Caki2 (cell line): Measurements from ENCODE around the gene NEK4. TPM values are rescaled to one million over a fixed set of nuclear protein-coding genes. Genes with fewer than 3 reads are reported as not detected.
"Not testable (repeated sequence)": the region's sequence is repeated elsewhere in the genome, so short reads cannot be mapped to it uniquely, and the experiment has no call there.

Experiments used
- DNase-seq: peaks from one replicate; pipeline ENCODE4 v3.0.0-alpha.2; 2015; ENCODE audit warnings: low read depth
- in situ Hi-C: cut with HindIII; loops from 2 replicates; pipeline ENCODE4 v1.10.0; 2016; ENCODE audit warnings: low sequenced_read_pairs, low pct_unique_long_range_greater_than_20kb, mixed read lengths
- total RNA-seq: library from RNA; depleted of rRNA; stranded (reverse); fragments of >200 nt; shearing (Covaris generic); gene quantifications from 2 replicates; pipeline ENCODE4 v1.2.3, GENCODE V29; 2014; ENCODE audit warnings: low replicate concordance

The NEK4 gene
- total RNA-seq, 1 experiment from 2014 or later = 27.3 TPM

DNA sequence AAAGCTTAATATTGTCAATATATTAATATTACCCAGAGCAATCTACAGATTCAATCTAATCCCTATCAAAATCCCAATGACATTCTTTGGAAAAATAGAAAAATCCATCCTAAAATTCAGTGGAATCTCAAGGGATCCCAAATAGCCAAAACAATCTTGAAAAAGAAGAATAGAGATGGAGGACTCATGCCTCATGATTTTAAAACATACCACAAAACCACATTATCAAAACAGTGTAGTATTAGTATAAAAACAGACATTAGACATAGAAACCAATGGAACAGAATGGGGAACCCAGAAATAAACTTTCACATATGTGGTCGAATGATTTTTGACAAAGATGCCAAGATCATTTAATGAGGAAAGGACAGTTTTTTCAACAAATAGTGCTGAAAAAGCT lies 14.6 kb downstream of the NEK4 start:
- DNase-seq = no peak
- in situ Hi-C loops = no loop called here

DNA sequence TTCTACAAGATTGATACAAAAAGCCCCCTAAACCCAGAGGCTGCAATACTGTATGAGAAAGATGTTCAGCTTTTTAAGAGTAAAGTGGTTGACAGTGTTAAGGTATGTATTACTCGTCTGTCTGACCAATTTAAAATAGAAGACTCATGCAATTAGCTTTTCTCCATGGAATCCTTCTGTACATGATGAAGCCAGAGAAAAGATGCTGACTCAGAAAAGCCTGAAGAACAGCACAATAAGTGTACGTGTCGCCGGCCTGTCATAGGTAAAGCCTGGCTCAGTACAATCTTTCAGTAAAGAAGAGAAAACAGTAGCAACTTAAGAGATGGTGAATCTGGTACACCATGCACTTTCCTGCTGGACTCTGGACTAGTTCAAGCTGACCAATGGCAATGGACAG lies 16.4 kb downstream of the NEK4 start:
- in situ Hi-C loops = no loop called here
- DNase-seq = no peak

DNA sequence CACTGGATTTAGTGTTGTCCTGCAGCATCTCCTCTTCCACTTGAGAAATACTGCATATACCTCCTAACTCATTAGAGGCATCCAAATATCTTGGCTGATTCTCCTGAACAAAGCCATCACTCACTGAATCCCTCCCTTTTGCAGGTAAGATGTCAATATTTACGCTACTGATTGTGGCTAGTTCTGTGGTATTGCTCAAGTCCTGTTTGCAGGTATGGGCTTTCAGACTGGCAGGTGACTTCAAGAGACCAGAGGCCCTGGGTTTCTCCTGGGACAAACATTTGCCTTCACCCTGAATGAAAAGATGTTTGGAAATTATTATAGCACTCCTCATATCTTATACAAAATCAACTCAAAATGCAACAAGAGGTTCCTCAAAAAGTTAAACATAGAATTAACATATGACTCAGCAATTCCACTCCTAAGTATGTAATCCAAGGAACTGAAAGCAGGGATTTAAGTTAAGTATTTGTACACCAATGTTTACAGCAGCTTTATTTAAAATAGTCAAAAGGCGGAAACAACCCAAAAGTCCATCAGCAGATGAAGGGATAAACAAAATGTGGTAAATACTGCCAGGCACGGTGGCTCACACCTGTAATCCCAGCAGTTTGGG lies 18.6 kb downstream of the NEK4 start:
- in situ Hi-C loops = no loop called here
- no peak for DNase-seq

DNA sequence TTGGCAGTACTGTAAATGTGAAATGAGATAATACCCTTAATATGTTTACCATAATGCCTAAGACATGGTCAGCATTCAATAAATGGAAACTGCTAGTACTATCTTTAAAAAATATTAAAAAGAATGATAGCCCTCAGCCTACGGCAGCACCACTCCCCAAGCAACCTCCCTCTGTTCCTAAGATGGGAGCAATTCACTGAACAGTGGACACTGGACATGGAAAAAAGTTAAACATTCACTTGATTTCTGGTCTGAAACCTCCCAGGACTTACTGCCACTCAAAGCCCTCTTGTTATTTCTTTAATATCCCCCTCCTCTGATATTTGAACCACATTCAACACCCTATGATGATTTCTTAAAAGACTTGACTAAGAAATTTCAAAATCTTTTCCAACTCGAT lies 27.0 kb downstream of the NEK4 start:
- in situ Hi-C loops = no loop called here
- DNase-seq = no peak

DNA sequence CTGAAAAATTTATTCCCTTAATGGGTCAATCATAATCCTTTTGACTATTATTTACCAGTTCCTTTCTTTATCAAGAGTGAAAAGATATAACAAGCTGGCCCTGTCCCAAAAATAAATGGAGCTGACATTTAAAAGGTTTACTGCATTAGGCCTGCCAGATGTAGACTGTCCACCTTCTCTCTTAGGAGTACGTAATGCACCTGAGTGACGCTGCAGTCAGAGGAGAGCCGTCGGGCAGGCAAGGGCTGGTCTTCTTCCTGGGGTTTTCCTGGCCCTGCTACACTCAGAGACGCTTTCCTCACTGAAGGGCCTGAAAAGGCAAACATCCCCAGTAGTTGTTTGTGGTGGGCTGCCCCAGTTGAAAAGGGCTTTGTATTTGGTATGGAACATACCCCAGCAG lies 27.6 kb downstream of the NEK4 start:
- in situ Hi-C loops = no loop called here
- no peak for DNase-seq

DNA sequence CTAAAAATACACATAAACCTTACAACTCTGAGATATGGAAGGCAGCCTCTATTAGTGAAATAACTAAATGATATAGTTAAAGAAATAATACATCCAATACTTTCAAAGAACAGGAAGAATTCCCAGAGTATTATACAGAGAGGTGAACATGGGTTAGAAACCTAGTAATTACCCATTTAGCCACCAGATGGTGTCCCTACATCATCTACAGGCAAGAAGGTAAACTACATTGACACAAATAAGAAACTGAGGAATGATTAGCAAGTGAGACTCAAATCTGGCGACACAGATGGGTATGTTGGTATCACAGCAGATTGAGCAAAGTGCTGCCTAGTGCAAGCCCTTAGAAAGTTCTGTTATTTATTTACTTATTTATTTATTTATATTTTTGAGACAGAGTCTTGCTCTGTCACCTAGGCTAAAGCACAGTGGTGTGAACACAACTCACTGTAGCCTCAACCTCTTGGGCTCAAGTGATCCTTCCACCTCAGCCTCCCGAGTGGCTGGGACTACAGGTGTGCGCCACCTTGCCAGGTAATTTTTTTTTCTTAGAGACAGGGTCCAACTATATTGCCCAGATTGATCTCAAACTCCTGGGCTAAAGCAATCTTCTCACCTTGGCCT lies 28.2 kb downstream of the NEK4 start:
- in situ Hi-C loops = no loop called here
- DNase-seq = no peak

DNA sequence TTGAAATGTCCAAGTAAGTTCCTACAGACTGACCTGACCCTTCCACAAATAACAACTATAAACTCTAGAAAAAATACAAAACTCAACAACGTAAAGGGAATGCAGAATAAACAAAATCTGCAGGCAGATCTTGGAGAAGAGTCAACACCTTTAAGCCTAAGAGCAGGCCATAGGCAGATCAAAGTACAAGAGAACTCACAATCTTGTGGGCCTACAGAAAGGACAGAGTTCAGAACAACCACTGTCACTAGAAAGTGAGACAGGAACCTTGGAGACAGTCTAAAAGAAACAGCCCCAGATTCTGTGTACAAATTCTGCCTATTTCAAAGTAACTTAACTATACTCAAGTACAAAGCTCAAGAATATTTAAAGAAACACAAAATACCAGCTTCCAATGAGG lies 31.0 kb downstream of the NEK4 start:
- DNase-seq = no peak
- in situ Hi-C loops = no loop called here

DNA sequence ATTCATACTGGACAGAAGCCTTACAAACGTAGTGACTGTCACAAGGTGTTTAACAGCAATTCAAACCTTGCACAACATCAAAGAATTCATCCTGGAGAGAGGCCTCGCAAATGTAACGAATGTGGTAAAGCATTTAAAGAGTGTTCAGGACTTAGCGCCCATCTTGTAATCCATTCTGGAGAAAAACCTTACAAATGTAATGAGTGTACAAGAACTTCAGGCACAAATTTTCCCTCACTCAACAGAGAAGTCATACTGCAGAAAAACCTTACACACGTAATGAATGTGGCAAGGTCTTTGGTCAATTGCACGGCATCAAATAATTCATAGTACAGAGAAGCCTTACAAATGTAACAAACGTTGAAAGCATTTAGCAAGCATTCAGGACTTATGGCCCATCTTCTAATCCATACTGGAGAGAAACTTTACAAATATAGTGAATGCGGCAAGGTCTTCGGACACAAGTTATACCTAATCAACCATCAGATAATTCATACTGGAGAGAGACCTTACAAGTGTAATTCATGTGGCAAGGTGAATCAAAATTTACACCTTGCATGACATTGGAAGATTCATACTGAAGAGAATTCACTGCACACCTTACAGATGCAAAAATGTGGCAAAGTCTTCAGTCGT lies 37.4 kb downstream of the NEK4 start:
- no peak for DNase-seq
- in situ Hi-C loops = no loop called here

DNA sequence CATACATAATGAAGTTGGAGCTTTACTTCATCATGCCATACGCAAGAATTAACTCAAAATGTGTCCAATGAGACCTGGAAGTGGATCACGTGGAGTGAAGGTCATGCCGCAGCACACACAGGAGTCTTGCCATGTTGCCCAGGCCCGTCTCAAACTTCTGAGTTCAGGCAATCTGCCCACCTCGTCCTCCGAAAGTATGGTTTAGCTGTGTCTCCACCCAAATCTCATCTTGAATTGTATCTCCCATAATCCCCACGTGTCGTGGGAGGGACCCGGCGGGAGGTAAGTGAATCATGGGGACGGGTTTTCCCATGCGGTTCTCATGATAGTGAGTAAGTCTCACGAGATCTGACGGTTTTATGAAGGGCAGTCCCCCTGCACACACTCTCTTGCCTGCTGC lies 39.1 kb downstream of the NEK4 start:
- DNase-seq = no peak
- in situ Hi-C loops = no loop called here

DNA sequence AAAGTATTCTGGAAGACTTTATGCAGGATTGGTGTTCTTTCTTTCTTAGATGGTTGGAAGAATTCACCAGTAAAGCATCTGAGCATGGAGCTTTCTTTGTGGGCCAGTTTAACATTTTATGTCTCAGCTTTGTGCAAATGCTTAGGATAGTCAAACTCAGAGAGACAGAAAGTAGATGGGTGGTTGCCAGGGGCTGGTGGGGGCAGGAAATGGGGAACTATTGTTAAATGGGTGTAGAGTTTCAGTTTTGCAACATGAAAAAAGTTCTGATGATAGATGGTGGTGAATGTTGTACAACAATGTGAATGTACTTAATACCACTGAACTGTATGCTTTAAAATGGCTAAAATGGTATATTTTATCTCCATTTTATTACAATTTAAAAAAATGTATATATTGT lies 40.1 kb downstream of the NEK4 start:
- in situ Hi-C loops = no loop called here

DNA sequence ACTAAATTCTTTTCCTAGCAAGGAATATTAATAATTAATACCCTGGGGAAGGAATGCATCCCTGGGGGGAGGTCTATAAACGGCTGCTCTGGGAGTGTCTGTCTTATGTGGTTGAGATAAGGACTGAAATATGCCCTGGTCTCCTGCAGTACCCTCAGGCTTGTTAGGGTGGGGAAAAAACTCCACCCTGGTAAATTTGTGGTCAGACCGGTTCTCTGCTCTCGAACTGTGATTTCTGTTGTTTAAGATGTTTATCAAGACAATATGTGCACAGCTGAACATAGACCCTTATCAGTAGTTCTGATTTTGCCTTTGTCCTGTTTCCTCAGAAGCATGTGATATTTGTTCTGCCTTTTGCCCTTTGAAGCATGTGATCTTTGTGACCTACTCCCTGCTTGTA lies 42.0 kb downstream of the NEK4 start:
- in situ Hi-C loops, DNase-seq: not testable (repeated sequence)

More for the DNA sequence above, 40.1 kb downstream of the NEK4 start:
- DNase-seq = no peak

DNA sequence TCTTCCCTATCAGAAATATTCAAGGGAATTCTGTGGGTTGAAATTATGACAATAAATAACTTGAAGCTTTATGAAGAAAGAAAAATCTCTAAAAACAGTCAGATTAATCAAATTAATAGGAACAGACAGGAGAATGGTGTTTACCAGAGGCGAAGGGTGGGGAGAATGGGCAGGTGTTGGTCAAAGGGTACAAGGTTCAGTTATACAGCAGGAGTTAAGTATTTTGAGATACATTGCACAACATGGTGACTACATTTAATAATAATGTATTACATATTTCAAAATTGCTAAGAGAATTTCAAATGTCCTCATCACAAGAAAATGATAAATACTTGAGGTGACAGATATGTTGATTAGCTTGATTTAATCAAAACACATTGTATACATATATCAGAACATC lies 46.2 kb downstream of the NEK4 start:
- in situ Hi-C loops = no loop called here
- DNase-seq = no peak

DNA sequence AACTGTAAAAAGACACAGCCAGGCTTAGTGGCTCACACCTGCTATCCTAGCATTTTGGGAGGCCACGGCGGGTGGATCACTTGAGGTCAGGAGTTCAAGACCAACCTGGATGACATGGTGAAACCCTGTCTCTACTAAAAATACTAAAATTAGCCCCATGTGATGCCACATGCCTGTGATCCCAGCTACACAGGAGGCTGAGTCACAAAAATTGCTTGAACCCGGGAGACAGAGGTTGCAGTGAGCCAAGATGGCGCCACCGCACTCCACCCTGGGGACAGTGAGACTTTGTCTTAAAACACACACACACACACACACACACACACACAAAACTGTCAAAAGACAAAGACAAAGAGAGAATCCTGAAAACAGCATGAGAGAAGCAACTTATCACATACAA lies 46.8 kb downstream of the NEK4 start:
- in situ Hi-C loops = no loop called here
- DNase-seq = no peak

DNA sequence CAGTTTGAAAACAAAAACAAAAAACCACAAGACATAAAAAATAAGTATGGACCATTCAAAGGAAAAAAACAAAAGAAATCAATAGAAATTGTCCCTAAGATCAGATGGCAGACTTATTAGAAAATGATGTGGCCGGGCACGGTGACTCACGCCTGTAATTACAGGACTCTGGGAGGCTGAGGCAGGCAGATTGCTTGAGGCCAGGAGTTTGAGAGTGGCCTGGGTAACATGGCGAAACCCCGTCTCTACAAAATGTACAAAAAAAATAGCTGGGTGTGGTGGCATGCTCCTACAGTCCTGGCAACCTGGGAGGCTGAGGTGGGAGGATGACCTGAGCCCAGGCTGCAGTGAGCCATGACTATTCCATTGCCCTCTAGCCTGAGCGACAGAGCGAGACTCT lies 48.2 kb downstream of the NEK4 start:
- no peak for DNase-seq
- in situ Hi-C loops = no loop called here

DNA sequence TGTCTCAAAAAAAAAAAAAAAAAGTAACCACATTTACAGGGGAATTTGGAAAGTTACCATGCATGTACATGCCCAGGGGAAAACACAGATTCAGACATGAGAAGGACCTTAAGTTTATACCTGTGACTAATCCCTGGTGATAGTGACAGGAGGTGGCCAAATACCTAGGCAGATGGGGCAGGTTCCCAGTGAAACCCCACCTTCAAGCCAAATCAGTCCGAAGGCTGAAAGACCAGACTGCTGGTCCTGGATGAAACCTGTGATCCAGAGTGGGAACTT lies 49.1 kb downstream of the NEK4 start:
- in situ Hi-C loops = no loop called here
- no peak for DNase-seq

DNA sequence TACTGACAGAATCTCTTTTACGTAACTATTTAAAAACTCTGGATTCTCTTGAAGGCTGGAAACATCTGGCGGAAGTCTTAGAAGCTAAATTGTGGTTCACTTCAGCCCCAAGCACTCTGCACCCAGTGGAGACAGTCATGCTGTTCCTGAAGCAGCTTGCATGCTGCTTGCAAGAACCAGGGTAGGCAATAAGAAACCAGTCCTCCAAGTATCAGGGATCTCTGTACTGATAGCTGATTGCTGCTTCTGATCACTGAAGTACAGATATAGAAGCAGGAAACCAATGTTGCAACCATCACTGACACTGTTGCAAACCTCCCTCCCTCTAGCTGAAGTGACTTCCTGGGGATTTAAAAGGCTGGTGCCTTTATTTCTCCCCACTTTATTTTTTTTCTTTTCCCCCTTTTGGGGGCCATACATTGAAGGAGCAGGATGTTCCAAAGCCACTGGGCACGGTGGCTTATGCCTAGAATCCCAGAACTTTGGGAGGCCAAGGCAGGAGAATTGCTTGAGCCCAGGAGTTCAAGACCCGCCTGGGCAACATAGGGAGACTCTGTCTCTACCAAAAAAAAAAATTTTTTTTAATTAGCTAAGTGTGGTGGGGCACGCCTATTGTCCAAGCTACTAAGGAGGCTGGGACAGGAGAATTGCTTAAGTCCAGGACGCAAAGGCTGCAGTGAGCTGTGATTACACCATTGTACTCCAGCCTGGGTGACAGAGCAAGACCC lies 49.6 kb downstream of the NEK4 start:
- no peak for DNase-seq
- in situ Hi-C loops = no loop called here

DNA sequence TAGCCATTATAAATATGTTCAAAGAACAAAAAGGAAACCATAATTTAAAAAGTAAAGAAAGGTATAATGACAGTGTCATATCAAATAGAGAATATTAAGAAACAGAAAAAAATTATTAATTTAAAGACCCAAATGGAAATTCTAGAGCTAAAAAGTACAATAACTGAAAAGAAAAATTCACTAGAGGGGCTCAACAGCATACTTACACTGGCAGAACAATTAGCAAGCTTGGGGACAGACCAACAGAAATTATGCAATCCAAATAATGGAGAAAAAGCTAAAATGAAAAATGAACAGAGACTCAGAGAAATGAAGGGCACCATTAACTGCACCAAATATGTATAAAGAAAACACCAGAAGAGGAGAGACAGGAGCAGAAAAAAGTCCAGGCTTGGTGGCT lies 51.1 kb downstream of the NEK4 start:
- in situ Hi-C loops = no loop called here
- no peak for DNase-seq

DNA sequence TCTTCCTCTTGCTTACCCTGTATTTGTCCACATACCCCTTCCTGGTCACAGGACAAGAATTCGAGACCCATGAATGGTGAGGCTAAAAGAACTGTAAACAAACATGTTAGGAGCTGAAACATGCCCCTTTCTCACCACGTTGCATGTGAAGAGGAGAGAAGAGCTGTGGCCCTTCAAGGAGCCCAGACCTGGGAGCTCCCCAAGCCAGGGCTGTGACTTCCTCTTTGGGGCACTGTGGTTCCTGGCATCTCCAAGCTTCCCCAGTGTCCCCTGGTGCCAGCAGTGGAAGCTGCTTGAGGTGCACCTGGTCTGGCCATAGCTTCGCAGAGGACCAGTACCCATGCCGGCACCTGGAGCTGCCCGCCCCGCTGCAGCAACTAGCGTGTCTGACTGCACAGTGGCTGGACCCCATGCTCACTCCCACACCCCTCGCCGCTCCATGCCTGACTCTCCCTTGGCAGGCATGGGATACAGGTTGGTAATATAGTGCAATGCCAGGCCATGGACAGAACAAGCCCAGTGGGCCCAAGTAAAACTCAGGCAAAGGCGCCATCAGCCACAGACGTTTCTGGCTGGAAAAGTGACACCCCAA lies 54.9 kb downstream of the NEK4 start:
- DNase-seq = no peak
- in situ Hi-C loops = no loop called here
